ENCODE results near the gene UGCG.

Gene UGCG

GRCh38 chr9:111966861-111967291 lies 70.3 kb downstream of the UGCG start:
- no peak overlapping the region for H3K4me3 ChIP-seq (ENCODE audit: low read length)
- no peak for DNase-seq (ENCODE audit: low read depth, low spot score)

- DNase-seq (ENCODE audit: low read depth, low spot score), result no peak
- H3K4me3 ChIP-seq (ENCODE audit: low read length), result no peak overlapping the region
Observed at GRCh38 chr9:111967621-111968020, 71.0 kb downstream of the UGCG start.

- no peak for DNase-seq (ENCODE audit: low read depth, low spot score)
- H3K4me3 ChIP-seq (ENCODE audit: low read length), result no peak overlapping the region
Observed at GRCh38 chr9:111969061-111969460, 72.4 kb downstream of the UGCG start.

GRCh38 chr9:111969622-111970021 lies 73.0 kb downstream of the UGCG start:
- DNase-seq (ENCODE audit: low read depth, low spot score), result no peak
- H3K4me3 ChIP-seq (ENCODE audit: low read length), result no peak overlapping the region

- DNase-seq (ENCODE audit: low read depth, low spot score), result no peak
- no peak overlapping the region for H3K4me3 ChIP-seq (ENCODE audit: low read length)
Observed at GRCh38 chr9:111970827-111971226, 74.2 kb downstream of the UGCG start.

GRCh38 chr9:111974092-111974681 lies 77.6 kb downstream of the UGCG start:
- H3K4me3 ChIP-seq (ENCODE audit: low read length), result no peak overlapping the region
- no peak for DNase-seq (ENCODE audit: low read depth, low spot score)

GRCh38 chr9:111975709-111976108 lies 79.1 kb downstream of the UGCG start:
- DNase-seq (ENCODE audit: low read depth, low spot score), result peak; percentile 43
- no peak overlapping the region for H3K4me3 ChIP-seq (ENCODE audit: low read length)

GRCh38 chr9:111978616-111979015 lies 82.0 kb downstream of the UGCG start:
- DNase-seq (ENCODE audit: low read depth, low spot score), result no peak

GRCh38 chr9:111979561-111979960 lies 82.9 kb downstream of the UGCG start:
- no peak for DNase-seq (ENCODE audit: low read depth, low spot score)
- H3K4me3 ChIP-seq (ENCODE audit: low read length), result no peak overlapping the region

More at GRCh38 chr9:111978616-111979015, 82.0 kb downstream of the UGCG start:
- no peak overlapping the region for H3K4me3 ChIP-seq (ENCODE audit: low read length)

- no peak for DNase-seq (ENCODE audit: low read depth, low spot score)
- H3K4me3 ChIP-seq (ENCODE audit: low read length), result no peak overlapping the region
Observed at GRCh38 chr9:111980398-111980797, 83.8 kb downstream of the UGCG start.

GRCh38 chr9:111983484-111983908 lies 86.9 kb downstream of the UGCG start:
- H3K4me3 ChIP-seq (ENCODE audit: low read length), result no peak overlapping the region
- no peak for DNase-seq (ENCODE audit: low read depth, low spot score)

- H3K4me3 ChIP-seq (ENCODE audit: low read length), result no peak overlapping the region
- no peak for DNase-seq (ENCODE audit: low read depth, low spot score)
Observed at GRCh38 chr9:111984086-111984802, 87.6 kb downstream of the UGCG start.
